HepG2 (cell line): ENCODE data around the gene CYLD. TPM values are rescaled to one million over a fixed set of nuclear protein-coding genes. Genes with fewer than 3 reads are reported as not detected.

Experiments
- ATAC-seq: fragments of 200-7000 bp; cut with Tn5 transposase; 3 replicates; pipeline ENCODE4 v1.9.1; 2020; ENCODE audit warnings: mild to moderate bottlenecking, moderate library complexity
- BruUV-seq: library from RNA; stranded (reverse); fragments of 400-500 nt; replicated peaks from 2 replicates; lab custom pipeline; 2021; lab: Mats Ljungman, UMichigan
- CTCF ChIA-PET: fragments of 300-600 bp; formaldehyde crosslinking; extraction: SDS; loops from one replicate; lab custom pipeline; 2021; ENCODE audit warnings: low total read pairs, inconsistent platforms, low intra/inter-chr PET ratio; lab: Yijun Ruan, JAX
- POLR2A ChIA-PET: fragments of 350-600 bp; sonication (Branson Sonifier 250); formaldehyde crosslinking; loops from one replicate; lab custom pipeline; 2020; ENCODE audit warnings: antibody characterized with exemption, inconsistent platforms; lab: Yijun Ruan, JAX
- DNase-seq: peaks from one replicate; pipeline ENCODE4 v3.0.0-alpha.2; 2015; ENCODE audit warnings: low spot score
- FAIRE-seq: peaks from 3 replicates; lab custom pipeline; 2011; peaks lifted over from hg19 to GRCh38; lab: Jason Lieb, UNC
- H2AFZ ChIP-seq: one replicate; pipeline ENCODE4 v1.6.1; 2011; ENCODE audit warnings: low read length, inconsistent platforms
- H3K27ac ChIP-seq: fragments of 300-600 bp; 3 replicates; pipeline ENCODE4 v1.8.0; 2011; ENCODE audit warnings: mixed run types, mild to moderate bottlenecking, mixed read lengths, low read length, inconsistent platforms; ENCODE audit not compliant: insufficient read depth; ENCODE audit errors: extremely low read length
- H3K27me3 ChIP-seq, 2 experiments: fragments of 200-600 bp in 1 of 2; 2 replicates in 1 of 2; 3 replicates in 1 of 2; pipeline versions ENCODE4 v1.6.0 to v1.8.0; 2011; ENCODE audit warnings: low read length in 2 of 2, mild to moderate bottlenecking in 2 of 2, moderate library complexity in 2 of 2, inconsistent platforms in 1 of 2; ENCODE audit not compliant: insufficient read depth in 2 of 2, control insufficient read depth in 1 of 2
- H3K36me3 ChIP-seq, 2 experiments: fragments of 200-600 bp in 1 of 2; replicated peaks in 1 of 2; 2 replicates in 1 of 2; 3 replicates in 1 of 2; pipeline versions ENCODE4 v1.5.1 to v1.8.0; 2011; ENCODE audit warnings: low read length in 2 of 2, inconsistent platforms in 1 of 2; ENCODE audit not compliant: insufficient read depth in 2 of 2, control insufficient read depth in 1 of 2
- H3K4me1 ChIP-seq: 2 replicates; pipeline ENCODE4 v1.5.1; 2012; ENCODE audit warnings: low read length, inconsistent platforms; ENCODE audit not compliant: insufficient read depth
- H3K4me2 ChIP-seq: 2 replicates; pipeline ENCODE4 v1.6.0; 2011; ENCODE audit warnings: low read depth, low read length, inconsistent platforms
- H3K4me3 ChIP-seq, 3 experiments: fragments of 200-600 bp in 1 of 3; sonication (generic), shearing (Covaris generic) in 1 of 3; replicated peaks in 1 of 3; 2 replicates each; pipeline ENCODE4 v1.5.1; 2011 to 2016; ENCODE audit warnings: low read length in 3 of 3, inconsistent platforms in 2 of 3, low read depth in 2 of 3, mild to moderate bottlenecking in 2 of 3, control low read depth in 1 of 3, mixed read lengths in 1 of 3; ENCODE audit not compliant: insufficient read depth in 1 of 3
- H3K79me2 ChIP-seq: one replicate; pipeline ENCODE4 v1.6.1; 2011; ENCODE audit warnings: low read length, inconsistent platforms; ENCODE audit not compliant: insufficient read depth
- H3K9ac ChIP-seq: 2 replicates; pipeline ENCODE4 v1.6.0; 2011; ENCODE audit warnings: mild to moderate bottlenecking, low read depth, low read length, inconsistent platforms; ENCODE audit not compliant: insufficient read depth
- H3K9me3 ChIP-seq: 2 replicates; pipeline ENCODE4 v1.5.1; 2012; ENCODE audit warnings: mild to moderate bottlenecking, low read length
- H4K20me1 ChIP-seq: 2 replicates; pipeline ENCODE4 v1.6.0; 2011; ENCODE audit warnings: inconsistent platforms, mild to moderate bottlenecking, low read length, moderate library complexity; ENCODE audit not compliant: insufficient read depth
- AGO1 ChIP-seq: fragments of 200-400 bp; formaldehyde crosslinking; IDR thresholded peaks from 2 replicates; pipeline ENCODE4 v1.6.1; 2017; ENCODE audit warnings: mild to moderate bottlenecking, low read depth, low read length, moderate library complexity; ENCODE audit not compliant: poor library complexity, severe bottlenecking
- CBX1 ChIP-seq: IDR thresholded peaks from one replicate; pipeline ENCODE4 v1.6.1; 2016; ENCODE audit warnings: antibody characterized with exemption, low read depth
- CCAR2 ChIP-seq: fragments of 200-400 bp; formaldehyde crosslinking; optimal IDR thresholded peaks from 2 replicates; pipeline ENCODE3; 2018; ENCODE audit warnings: low read depth, mild to moderate bottlenecking, low read length, moderate library complexity
- CCDC6 ChIP-seq: sonication (generic); formaldehyde crosslinking; IDR thresholded peaks from 2 replicates; pipeline ENCODE4 v1.8.1; 2022; ENCODE audit warnings: mild to moderate bottlenecking, missing genetic modification reagents, moderate library complexity
- FOSL2 ChIP-seq: sonication (generic); formaldehyde crosslinking; IDR thresholded peaks from 2 replicates; pipeline ENCODE4 v1.4.0; 2020; ENCODE audit warnings: missing genetic modification reagents
- KAT2B ChIP-seq: fragments of 150-350 bp; IDR thresholded peaks from 2 replicates; pipeline ENCODE4 v1.6.1; 2014; ENCODE audit warnings: low read depth, low read length, borderline replicate concordance
- KDM5A ChIP-seq: fragments of 200-600 bp; sonication (generic); IDR thresholded peaks from 2 replicates; pipeline ENCODE4 v1.7.0; 2018; ENCODE audit warnings: antibody characterized with exemption, mild to moderate bottlenecking, low read length, borderline replicate concordance
- PHF5A ChIP-seq: IDR thresholded peaks from one replicate; pipeline ENCODE4 v1.6.1; 2018; ENCODE audit warnings: low read depth, missing genetic modification reagents; ENCODE audit not compliant: unreplicated experiment
- SNAI1 ChIP-seq: sonication (generic); formaldehyde crosslinking; IDR thresholded peaks from 2 replicates; pipeline ENCODE4 v1.5.0; 2020; ENCODE audit warnings: mild to moderate bottlenecking, missing genetic modification reagents, borderline replicate concordance
- TCF7 ChIP-seq: sonication (generic); IDR thresholded peaks from 2 replicates; pipeline ENCODE4 v1.6.1; 2016; ENCODE audit warnings: antibody characterized with exemption, low read depth
- TRIM24 ChIP-seq: sonication (generic); formaldehyde crosslinking; IDR thresholded peaks from 2 replicates; pipeline ENCODE4 v1.8.0; 2022; ENCODE audit warnings: mild to moderate bottlenecking, missing genetic modification reagents
- ZBTB3 ChIP-seq: sonication (generic); formaldehyde crosslinking; IDR thresholded peaks from 2 replicates; pipeline ENCODE4 v1.4.0; 2020; ENCODE audit warnings: low read depth, mild to moderate bottlenecking, moderate library complexity, missing genetic modification reagents, borderline replicate concordance
- ZNF138 ChIP-seq: sonication (generic); formaldehyde crosslinking; IDR thresholded peaks from 2 replicates; pipeline ENCODE4 v1.5.0; 2020; ENCODE audit warnings: mild to moderate bottlenecking, low read depth, missing genetic modification reagents
- ZNF253 ChIP-seq: sonication (generic); formaldehyde crosslinking; IDR thresholded peaks from 2 replicates; pipeline ENCODE4 v1.8.0; 2022; ENCODE audit warnings: mild to moderate bottlenecking, missing genetic modification reagents, borderline replicate concordance
- ZNF331 ChIP-seq: sonication (generic); formaldehyde crosslinking; IDR thresholded peaks from 2 replicates; pipeline ENCODE4 v1.4.0; 2020; ENCODE audit warnings: missing genetic modification reagents
- ZNF569 ChIP-seq: sonication (generic); formaldehyde crosslinking; IDR thresholded peaks from 2 replicates; pipeline ENCODE4 v1.5.0; 2020; ENCODE audit warnings: mild to moderate bottlenecking, missing genetic modification reagents, moderate library complexity, borderline replicate concordance
- ZNF607 ChIP-seq: sonication (generic); formaldehyde crosslinking; IDR thresholded peaks from 2 replicates; pipeline ENCODE4 v1.5.1; 2020; ENCODE audit warnings: missing genetic modification reagents, mild to moderate bottlenecking, borderline replicate concordance
- WGBS: methylation state at CpG from one replicate; pipeline ENCODE4 v1.1.6; 2017; ENCODE audit warnings: low lambda C conversion rate; 5-methylcytosine and 5-hydroxymethylcytosine counted together
- in situ Hi-C: cut with HindIII; loops from 2 replicates; pipeline ENCODE4 v1.10.0; 2017; ENCODE audit warnings: low pct_unique_long_range_greater_than_20kb; ENCODE audit not compliant: extremely low pct_ligation_motif_present
- intact Hi-C: fragments of 100-400 bp; cut with micrococcal nuclease; formaldehyde crosslinking; loops from one replicate; pipeline ENCODE4 v1.10.0; 2022; ENCODE audit not compliant: unreplicated experiment
- polyA plus RNA-seq, 8 experiments: library from polyadenylated mRNA; depleted of rRNA in 3 of 8; stranded (reverse) in 7 of 8; unstranded in 1 of 8; fragments of >200 nt; fragmentation: Illumina TruSeq in 4 of 8; extraction: Trizol in 4 of 8; gene quantifications; 2 replicates each; pipeline versions ENCODE4 v1.2.1 to v1.2.3, GENCODE V29; 2011 to 2016; ENCODE audit warnings: low read depth in 4 of 8, missing spikeins in 1 of 8, mixed read lengths in 1 of 8; ENCODE audit not compliant: insufficient read depth in 1 of 8
- total RNA-seq, 5 experiments: library from RNA; depleted of rRNA; stranded (reverse); fragments of >200 nt; fragmentation: Illumina TruSeq; extraction: Trizol; gene quantifications; 2 replicates each; pipeline ENCODE4 v1.2.3, GENCODE V29; 2016; ENCODE audit warnings: low read depth in 1 of 5
- TF ChIP-seq, protein P1 (sequence below): fragments of 450-650 bp; IDR thresholded peaks from 2 replicates; pipeline ENCODE4 v1.6.1; 2017; ENCODE audit warnings: mild to moderate bottlenecking
- TF ChIP-seq, protein P2 (sequence below): sonication (generic); formaldehyde crosslinking; IDR thresholded peaks from 2 replicates; pipeline ENCODE4 v1.4.0; 2020; ENCODE audit warnings: mild to moderate bottlenecking, missing genetic modification reagents
- TF ChIP-seq, protein P3 (sequence below): sonication (generic); formaldehyde crosslinking; IDR thresholded peaks from 2 replicates; pipeline ENCODE4 v1.8.1; 2022; ENCODE audit warnings: mild to moderate bottlenecking, missing genetic modification reagents

The CYLD gene
- total and polyA plus RNA-seq, 2 of the 13 experiments (the other 11 are each of a cell fraction or from before 2014, with no cell fraction given), result 6.1 to 11.4 TPM

DNA sequence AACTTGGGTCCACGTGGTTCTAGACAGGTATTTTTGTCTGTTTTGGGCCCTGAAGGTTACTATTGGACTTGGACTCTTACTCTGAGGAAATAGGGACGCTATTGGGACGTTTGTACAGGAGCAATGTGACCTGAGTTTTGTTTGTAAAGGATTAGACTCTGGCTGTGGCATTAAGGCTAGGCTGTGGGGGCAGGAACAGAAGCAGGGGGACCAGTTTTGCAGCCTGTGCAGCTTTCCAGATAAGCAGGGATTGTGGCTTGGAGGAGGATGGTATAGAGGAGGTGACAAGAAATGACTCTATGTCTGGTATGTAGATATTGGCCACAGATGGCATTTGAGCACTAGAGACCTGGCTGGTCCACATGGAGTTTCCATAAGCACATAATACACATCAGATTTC is 35.6 kb upstream of the CYLD start:
- H3K9ac ChIP-seq, result no peak overlapping the region
- no peak overlapping the region for H3K27ac ChIP-seq
- ChIA-PET CTCF (no interaction called here), POLR2A (no interaction called here)
- H3K79me2 ChIP-seq, result no peaks in the 10 kb centered on the region
- no peak overlapping the region for H3K4me2 ChIP-seq
- H3K4me1 ChIP-seq, result no peaks in the 10 kb centered on the region
- DNase-seq, result no peak
- 0% methylated on average over 3 of the region's 3 CpGs for WGBS
- H4K20me1 ChIP-seq, result no peaks in the 10 kb centered on the region
- peaks cover 0 to 16% of the 10 kb centered on the region in 2 experiments; a peak in 2 of 5 replicates for H3K27me3 ChIP-seq
- peaks cover 25% of the 10 kb centered on the region for H3K9me3 ChIP-seq
- intact Hi-C loops, result no loop called here
- TF ChIP-seq SNAI1 (CRISPR knock-in tag) (no peak), ZNF331 (CRISPR knock-in tag) (no peak), KAT2B (no peak), CBX1 (no peak), ZNF253 (CRISPR knock-in tag) (no peak), AGO1 (no peak), ZNF569 (no peak), CCDC6 (CRISPR knock-in tag) (no peak), KDM5A (no peak), TCF7 (no peak), FOSL2 (no peak), ZNF138 (no peak), CCAR2 (no peak), PHF5A (CRISPR knock-in tag) (no peak), ZNF607 (CRISPR knock-in tag) (no peak), TRIM24 (CRISPR knock-in tag) (no peak), ZBTB3 (CRISPR knock-in tag) (no peak)
- TF ChIP-seq, protein P1, sequence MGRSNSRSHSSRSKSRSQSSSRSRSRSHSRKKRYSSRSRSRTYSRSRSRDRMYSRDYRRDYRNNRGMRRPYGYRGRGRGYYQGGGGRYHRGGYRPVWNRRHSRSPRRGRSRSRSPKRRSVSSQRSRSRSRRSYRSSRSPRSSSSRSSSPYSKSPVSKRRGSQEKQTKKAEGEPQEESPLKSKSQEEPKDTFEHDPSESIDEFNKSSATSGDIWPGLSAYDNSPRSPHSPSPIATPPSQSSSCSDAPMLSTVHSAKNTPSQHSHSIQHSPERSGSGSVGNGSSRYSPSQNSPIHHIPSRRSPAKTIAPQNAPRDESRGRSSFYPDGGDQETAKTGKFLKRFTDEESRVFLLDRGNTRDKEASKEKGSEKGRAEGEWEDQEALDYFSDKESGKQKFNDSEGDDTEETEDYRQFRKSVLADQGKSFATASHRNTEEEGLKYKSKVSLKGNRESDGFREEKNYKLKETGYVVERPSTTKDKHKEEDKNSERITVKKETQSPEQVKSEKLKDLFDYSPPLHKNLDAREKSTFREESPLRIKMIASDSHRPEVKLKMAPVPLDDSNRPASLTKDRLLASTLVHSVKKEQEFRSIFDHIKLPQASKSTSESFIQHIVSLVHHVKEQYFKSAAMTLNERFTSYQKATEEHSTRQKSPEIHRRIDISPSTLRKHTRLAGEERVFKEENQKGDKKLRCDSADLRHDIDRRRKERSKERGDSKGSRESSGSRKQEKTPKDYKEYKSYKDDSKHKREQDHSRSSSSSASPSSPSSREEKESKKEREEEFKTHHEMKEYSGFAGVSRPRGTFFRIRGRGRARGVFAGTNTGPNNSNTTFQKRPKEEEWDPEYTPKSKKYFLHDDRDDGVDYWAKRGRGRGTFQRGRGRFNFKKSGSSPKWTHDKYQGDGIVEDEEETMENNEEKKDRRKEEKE, result no peak
- TF ChIP-seq, protein P2, sequence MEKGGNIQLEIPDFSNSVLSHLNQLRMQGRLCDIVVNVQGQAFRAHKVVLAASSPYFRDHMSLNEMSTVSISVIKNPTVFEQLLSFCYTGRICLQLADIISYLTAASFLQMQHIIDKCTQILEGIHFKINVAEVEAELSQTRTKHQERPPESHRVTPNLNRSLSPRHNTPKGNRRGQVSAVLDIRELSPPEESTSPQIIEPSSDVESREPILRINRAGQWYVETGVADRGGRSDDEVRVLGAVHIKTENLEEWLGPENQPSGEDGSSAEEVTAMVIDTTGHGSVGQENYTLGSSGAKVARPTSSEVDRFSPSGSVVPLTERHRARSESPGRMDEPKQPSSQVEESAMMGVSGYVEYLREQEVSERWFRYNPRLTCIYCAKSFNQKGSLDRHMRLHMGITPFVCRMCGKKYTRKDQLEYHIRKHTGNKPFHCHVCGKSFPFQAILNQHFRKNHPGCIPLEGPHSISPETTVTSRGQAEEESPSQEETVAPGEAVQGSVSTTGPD (CRISPR knock-in tag), result no peak
- TF ChIP-seq, protein P3, sequence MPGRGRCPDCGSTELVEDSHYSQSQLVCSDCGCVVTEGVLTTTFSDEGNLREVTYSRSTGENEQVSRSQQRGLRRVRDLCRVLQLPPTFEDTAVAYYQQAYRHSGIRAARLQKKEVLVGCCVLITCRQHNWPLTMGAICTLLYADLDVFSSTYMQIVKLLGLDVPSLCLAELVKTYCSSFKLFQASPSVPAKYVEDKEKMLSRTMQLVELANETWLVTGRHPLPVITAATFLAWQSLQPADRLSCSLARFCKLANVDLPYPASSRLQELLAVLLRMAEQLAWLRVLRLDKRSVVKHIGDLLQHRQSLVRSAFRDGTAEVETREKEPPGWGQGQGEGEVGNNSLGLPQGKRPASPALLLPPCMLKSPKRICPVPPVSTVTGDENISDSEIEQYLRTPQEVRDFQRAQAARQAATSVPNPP (CRISPR knock-in tag), result no peak
- H3K36me3 ChIP-seq, result no peaks in the 10 kb centered on the region
- no peak for ATAC-seq
- BruUV-seq, result no TSS peak
- no peak overlapping the region for H2AFZ ChIP-seq
- in situ Hi-C loops, result no loop called here
- no peak overlapping the region for H3K4me3 ChIP-seq
- FAIRE-seq, result no peak
